ENCODE data around the gene COL5A1.

DNA sequence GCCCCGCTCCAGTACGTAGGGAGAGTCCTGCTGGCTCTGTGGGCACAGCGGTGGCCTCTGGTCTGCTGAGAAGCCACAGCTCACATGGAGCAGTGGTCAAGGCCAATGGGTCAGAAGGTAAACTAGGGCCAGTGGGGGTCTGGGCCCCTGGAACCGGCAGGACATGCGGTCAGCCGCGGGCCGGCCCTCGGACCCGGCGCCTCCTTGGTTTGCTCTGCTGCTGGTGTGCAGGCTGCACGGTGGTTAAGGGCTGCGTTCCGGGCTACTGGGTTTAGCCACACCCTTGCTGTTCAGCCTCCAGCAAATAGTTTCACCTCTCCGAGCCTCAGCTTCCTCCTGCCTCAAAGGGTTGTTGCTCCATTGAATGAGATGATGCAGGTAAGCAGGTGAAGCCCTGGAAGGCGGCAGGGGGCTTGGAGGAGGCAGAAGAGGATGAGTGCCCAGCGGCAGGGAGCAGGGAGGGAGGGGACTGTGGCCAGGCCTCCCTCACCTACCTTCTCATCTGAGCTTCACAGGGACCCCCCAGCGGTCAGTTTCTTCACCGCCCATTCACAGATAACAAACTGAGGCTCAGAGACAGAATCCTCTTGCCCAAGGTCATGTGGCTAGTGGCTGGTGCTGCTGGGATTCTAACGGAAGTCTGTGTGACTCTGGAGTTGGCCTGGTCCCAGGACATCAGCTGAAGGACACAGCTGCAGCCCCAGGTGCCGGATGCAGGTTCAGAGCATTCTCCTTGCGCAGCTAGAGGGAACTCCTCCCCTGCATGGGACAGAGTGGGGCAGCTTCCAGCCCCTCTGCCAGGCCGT, 3.7 kb upstream of the COL5A1 start:
- TF ChIP-seq, protein P1, sequence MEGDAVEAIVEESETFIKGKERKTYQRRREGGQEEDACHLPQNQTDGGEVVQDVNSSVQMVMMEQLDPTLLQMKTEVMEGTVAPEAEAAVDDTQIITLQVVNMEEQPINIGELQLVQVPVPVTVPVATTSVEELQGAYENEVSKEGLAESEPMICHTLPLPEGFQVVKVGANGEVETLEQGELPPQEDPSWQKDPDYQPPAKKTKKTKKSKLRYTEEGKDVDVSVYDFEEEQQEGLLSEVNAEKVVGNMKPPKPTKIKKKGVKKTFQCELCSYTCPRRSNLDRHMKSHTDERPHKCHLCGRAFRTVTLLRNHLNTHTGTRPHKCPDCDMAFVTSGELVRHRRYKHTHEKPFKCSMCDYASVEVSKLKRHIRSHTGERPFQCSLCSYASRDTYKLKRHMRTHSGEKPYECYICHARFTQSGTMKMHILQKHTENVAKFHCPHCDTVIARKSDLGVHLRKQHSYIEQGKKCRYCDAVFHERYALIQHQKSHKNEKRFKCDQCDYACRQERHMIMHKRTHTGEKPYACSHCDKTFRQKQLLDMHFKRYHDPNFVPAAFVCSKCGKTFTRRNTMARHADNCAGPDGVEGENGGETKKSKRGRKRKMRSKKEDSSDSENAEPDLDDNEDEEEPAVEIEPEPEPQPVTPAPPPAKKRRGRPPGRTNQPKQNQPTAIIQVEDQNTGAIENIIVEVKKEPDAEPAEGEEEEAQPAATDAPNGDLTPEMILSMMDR (IDR thresholded peaks at IDR 0.05), result no peak
- TF ChIP-seq POLR2A (IDR thresholded peaks at IDR 0.05), result no peak
